Skeletal muscle satellite cell (primary cell): ENCODE data around the gene NIPAL4. TPM values are rescaled to one million over a fixed set of nuclear protein-coding genes. Genes with fewer than 3 reads are reported as not detected.
"Not testable (repeated sequence)": the region's sequence is repeated elsewhere in the genome, so short reads cannot be mapped to it uniquely, and the experiment has no call there.

Source experiments
- H3K27me3 ChIP-seq: 2 replicates; pipeline ENCODE4 v1.7.0; 2013; ENCODE audit warnings: low read length; ENCODE audit not compliant: control insufficient read depth, insufficient read depth
- H3K36me3 ChIP-seq: 2 replicates; pipeline ENCODE4 v1.7.0; 2013; ENCODE audit warnings: mild to moderate bottlenecking, control low read depth, low read length; ENCODE audit not compliant: insufficient read depth
- H3K4me1 ChIP-seq: 2 replicates; pipeline ENCODE4 v1.7.0; 2013; ENCODE audit warnings: low read length; ENCODE audit not compliant: control insufficient read depth, insufficient read depth
- H3K4me2 ChIP-seq: 2 replicates; pipeline ENCODE4 v1.7.0; 2013; ENCODE audit warnings: mild to moderate bottlenecking, low read length
- H3K4me3 ChIP-seq: 2 replicates; pipeline ENCODE4 v1.7.0; 2013; ENCODE audit warnings: low read length
- H3K9ac ChIP-seq: 2 replicates; pipeline ENCODE4 v1.7.0; 2013; ENCODE audit warnings: mild to moderate bottlenecking, low read depth, low read length, moderate library complexity
- H3K9me3 ChIP-seq: replicated peaks from 2 replicates; pipeline ENCODE4 v1.7.0; 2013; ENCODE audit warnings: mild to moderate bottlenecking, control low read depth, low read length
- total RNA-seq: library from RNA; depleted of rRNA; stranded (reverse); fragments of >200 nt; gene quantifications from 2 replicates; pipeline ENCODE4 v1.2.3, GENCODE V29; 2012; rRNA removed

The NIPAL4 gene
- 0.22 TPM in 1 of 2 replicates, not detected in the other for total RNA-seq

DNA sequence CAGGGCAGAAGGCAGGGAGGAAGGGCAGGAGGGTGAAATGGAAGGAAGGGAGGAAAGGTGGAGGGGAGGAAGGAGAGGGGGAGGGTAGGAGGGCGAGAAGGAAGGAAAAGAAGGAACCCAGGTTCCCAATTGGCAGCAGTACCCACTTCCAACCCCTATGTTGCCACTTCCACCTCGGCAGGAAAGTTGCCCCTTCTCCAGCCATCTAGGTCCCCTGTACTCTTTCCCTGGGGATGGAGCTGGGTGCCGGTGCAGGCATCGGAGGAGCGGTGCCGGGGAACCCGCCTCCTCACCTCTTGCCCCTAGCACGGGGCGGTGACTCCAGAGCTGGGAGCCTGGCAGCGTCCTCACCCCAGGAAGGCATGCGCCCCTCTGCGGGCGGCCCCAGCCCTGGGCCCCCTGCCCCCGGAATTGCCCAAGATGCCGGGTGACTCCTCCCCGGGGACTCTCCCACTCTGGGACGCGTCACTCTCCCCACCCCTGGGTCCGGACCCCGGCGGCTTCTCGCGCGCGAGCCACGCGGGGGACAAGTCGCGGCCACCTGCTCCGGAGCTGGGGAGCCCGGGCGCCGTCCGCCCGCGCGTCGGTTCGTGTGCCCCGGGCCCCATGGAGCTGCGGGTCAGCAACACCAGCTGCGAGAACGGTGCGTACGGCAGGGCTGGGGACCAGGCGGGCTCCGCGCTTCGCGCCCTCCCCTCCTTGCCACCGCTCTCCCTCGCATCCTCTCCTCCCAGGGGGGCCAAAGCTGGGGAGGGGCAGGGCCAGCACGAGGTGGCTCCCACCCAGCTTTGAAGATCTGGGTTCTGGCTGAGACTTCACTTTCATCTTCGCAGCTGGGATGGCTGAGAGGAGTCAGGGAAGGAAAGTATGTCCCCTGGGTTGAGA, at the start of gene NIPAL4:
Gene NIPAL4 (plus strand): TSS at position 499 of the 885 bp plus-strand sequence. CDS start 108 bp downstream, at position 607.
- H3K27me3 ChIP-seq = no peaks in the 10 kb centered on the region
- peak within 1 kb of the TSS; percentile 68 for H3K4me3 ChIP-seq

DNA sequence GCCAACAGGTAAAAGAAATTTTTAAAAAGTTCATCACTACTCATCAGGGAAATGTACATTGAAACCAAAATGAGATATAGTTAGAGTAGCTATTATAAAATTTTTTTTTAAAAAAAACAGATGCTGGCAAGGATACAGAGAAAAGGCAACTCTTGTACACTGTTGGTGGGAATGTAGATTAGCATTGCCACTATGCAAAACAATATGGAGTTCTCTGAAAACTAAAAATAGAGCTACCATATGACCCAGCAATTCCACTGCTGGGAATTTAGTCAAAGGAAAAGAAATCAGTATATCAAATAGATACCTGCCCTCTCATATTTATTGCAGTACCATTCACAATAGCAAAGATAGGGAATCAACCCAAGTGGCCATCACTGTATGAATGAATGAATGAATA, 44.2 kb upstream of the NIPAL4 start:
- H3K9me3 ChIP-seq = no peaks in the 10 kb centered on the region
- H3K36me3 ChIP-seq = no peaks in the 10 kb centered on the region
- H3K4me1 ChIP-seq = no peaks in the 10 kb centered on the region
- no peaks in the 10 kb centered on the region for H3K27me3 ChIP-seq
- H3K4me3 ChIP-seq = no peak overlapping the region
- no peak overlapping the region for H3K9ac ChIP-seq
- no peak overlapping the region for H3K4me2 ChIP-seq

More for the DNA sequence above, at the start of gene NIPAL4:
- peaks cover 24% of the 10 kb centered on the region for H3K4me1 ChIP-seq
- H3K9ac ChIP-seq = peak within 1 kb of the TSS; percentile 46
- H3K9me3 ChIP-seq = no peaks in the 10 kb centered on the region
- peak within 1 kb of the TSS; percentile 89 for H3K4me2 ChIP-seq
- H3K36me3 ChIP-seq = no peaks in the 10 kb centered on the region

DNA sequence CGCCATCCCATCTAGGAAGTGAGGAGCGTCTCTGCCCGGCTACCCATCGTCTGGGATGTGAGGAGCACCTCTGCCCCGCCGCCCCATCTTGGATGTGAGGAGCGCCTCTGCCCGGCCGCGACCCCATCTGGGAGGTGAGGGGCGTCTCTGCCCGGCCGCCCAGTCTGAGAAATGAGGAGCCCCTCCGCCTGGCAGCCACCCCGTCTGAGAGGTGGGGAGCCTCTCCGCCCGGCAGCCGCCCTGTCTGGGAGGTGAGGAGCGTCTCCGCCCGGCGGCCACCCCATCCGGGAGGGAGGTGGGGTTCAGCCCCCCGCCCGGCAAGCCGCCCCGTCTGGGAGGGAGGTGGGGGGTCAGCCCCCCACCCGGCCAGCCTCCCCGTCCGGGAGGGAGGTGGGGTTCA, 40.5 kb upstream of the NIPAL4 start:
- H3K4me3 ChIP-seq, H3K36me3 ChIP-seq, H3K4me2 ChIP-seq, H3K9ac ChIP-seq, H3K9me3 ChIP-seq, H3K27me3 ChIP-seq, H3K4me1 ChIP-seq: not testable (repeated sequence)

DNA sequence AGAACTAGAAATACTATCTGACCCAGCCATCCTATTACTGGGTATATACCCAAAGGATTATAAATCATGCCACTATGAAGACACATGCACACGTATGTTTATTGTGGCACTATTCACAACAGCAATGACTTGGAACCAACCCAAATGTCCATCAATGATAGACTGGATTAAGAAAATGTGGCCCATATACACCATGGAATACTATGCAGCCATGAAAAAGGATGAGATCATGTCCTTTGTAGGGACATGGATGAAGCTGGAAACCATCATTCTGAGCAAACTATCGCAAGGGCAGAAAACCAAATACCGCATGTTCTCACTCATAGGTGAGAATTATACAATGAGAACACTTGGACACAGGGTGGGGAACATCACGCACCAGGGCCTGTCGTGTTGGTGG, 30.1 kb upstream of the NIPAL4 start:
- H3K9me3 ChIP-seq, H3K4me3 ChIP-seq, H3K36me3 ChIP-seq, H3K4me2 ChIP-seq, H3K9ac ChIP-seq, H3K4me1 ChIP-seq, H3K27me3 ChIP-seq: not testable (repeated sequence)

DNA sequence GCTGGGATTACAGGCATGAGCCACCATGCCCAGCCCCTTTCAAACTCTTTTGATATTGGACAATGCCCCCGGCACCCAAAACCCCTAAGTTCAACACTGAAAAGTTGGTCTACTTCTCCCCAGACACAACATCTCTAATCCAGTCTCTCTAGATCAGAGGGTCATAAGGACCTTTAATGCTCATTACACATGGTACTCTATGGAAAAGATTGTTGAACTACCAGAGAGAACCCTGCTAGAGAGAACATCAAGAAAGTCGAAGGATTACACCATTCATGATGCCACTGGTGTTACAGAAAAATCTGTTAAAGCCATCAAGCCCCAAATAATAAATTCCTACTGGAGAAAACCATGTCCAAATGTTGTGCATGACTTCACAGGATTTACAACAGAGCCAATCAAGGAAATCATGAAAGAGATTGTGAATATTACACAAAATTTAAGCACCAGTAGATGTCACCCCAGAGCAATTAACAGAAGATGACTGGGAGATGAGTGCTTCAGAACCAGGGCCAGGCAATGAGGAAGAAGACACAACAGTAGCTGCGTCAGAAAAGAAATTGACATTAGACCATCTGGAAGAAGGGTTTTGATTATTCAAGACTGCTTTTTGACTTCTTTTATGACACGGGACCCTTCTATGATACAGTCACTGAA, 28.3 kb upstream of the NIPAL4 start:
- Histone ChIP-seq H3K36me3 (no peaks in the 10 kb centered on the region), H3K9ac (no peak overlapping the region), H3K27me3 (no peaks in the 10 kb centered on the region), H3K4me2 (no peak overlapping the region), H3K4me1 (no peaks in the 10 kb centered on the region), H3K9me3 (no peaks in the 10 kb centered on the region), H3K4me3 (no peak overlapping the region)

DNA sequence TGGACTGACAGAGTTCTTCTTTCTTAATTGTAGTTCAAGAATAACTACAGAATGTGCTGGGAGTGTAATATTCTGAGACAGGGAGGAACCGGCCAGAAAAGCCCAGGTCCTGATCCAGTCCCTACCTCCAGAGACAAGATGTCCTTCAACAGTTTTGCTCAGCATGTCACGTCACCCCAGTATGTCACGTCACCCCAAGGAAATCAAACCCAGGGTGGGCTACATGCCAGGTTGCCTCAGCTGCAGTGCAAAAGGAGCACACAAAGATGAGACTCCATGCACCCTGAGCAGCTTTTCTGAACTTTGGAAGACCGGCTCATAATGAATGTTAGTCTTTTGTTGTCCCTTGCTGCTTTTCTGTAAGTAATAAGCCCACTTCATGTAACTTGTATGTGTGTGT, 25.9 kb upstream of the NIPAL4 start:
- Histone ChIP-seq H3K9ac (no peak overlapping the region), H3K4me2 (no peak overlapping the region), H3K27me3 (no peaks in the 10 kb centered on the region), H3K9me3 (no peaks in the 10 kb centered on the region), H3K4me1 (no peaks in the 10 kb centered on the region), H3K36me3 (no peaks in the 10 kb centered on the region), H3K4me3 (no peak overlapping the region)

DNA sequence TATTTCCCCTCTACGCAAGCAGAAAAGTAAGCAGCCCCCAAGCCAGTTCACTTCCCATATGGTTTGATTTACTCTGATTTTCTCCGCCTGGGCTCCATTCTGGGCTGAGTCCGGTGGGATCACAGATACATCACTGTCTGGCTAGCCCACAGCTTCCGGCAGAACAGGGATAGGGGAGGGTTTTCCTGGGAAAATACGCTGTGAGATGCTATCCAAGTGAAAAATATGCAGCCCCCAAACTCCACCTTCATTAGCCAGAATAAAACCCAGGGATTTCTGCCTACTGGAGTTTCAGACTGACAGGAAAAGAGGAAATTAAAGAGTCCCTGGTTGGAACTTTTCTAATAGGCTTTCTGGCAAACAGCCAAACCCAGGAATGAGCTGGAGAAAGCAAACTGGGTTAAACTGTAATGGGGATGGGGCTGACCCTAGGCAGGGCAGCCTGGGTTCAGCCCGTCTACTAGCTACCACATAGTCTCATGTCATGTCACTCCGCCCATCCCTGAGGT, 16.9 kb upstream of the NIPAL4 start:
- no peak overlapping the region for H3K4me3 ChIP-seq

DNA sequence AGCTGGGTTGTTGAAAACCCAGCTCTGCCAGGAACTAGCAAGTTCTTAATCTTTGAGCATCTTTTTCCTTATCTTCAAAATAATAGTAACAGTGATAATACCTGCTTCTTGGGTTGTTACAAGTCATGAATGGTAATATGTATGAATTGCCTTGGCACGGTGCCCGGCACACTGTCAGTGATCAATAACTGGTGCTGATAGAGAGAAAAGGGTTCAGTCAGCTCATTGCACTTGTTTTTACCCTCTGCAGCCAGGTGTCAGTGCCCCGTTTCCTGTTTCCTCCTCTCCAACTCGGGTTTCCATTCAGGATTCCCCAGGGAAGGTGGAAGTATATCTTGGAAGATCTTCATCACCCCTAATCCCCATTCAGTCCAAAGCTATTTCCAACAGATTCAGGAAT, 15.8 kb upstream of the NIPAL4 start:
- H3K4me1 ChIP-seq = peaks cover under 1% of the 10 kb centered on the region
- no peaks in the 10 kb centered on the region for H3K36me3 ChIP-seq
- H3K9ac ChIP-seq = no peak overlapping the region
- H3K27me3 ChIP-seq = no peaks in the 10 kb centered on the region
- no peak overlapping the region for H3K4me3 ChIP-seq
- H3K4me2 ChIP-seq = no peak overlapping the region
- no peaks in the 10 kb centered on the region for H3K9me3 ChIP-seq

More for the DNA sequence above, 16.9 kb upstream of the NIPAL4 start:
- Histone ChIP-seq H3K36me3 (no peaks in the 10 kb centered on the region), H3K27me3 (no peaks in the 10 kb centered on the region), H3K4me2 (no peak overlapping the region), H3K9ac (no peak overlapping the region), H3K9me3 (no peaks in the 10 kb centered on the region), H3K4me1 (no peaks in the 10 kb centered on the region)

DNA sequence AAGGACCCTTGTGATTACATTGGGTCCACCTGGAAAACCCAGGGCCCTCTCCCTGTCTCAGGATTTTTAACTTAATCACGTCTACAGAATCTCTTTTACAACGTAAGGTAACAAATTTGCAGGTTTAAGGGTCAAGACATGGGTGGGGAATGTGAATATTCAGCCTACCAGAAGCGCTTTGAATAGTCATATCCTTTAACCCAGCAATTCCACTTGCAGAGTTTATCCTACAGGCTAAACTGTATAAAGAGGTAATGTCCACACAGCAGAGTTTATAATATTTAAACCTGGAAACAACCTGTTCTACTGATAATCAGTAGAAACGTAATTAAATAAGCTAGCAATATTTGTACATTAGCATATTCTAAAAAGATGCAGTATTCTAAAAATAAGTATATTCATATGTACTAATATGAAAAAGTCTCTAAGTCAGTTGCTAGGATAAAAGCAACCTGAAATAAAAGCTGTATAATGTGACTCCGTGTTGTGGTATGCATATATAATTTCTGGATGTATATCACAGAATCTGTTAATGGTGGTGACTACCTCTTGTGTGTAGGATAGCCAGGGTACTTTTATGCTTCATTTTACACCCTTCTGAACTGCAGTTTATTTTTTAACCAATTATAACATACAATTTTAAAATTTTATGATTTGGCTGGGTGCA, 14.1 kb upstream of the NIPAL4 start:
- Histone ChIP-seq H3K4me2 (no peak overlapping the region), H3K9me3 (no peaks in the 10 kb centered on the region), H3K9ac (no peak overlapping the region), H3K27me3 (no peaks in the 10 kb centered on the region), H3K4me3 (no peak overlapping the region), H3K36me3 (no peaks in the 10 kb centered on the region), H3K4me1 (peaks cover 3% of the 10 kb centered on the region)

DNA sequence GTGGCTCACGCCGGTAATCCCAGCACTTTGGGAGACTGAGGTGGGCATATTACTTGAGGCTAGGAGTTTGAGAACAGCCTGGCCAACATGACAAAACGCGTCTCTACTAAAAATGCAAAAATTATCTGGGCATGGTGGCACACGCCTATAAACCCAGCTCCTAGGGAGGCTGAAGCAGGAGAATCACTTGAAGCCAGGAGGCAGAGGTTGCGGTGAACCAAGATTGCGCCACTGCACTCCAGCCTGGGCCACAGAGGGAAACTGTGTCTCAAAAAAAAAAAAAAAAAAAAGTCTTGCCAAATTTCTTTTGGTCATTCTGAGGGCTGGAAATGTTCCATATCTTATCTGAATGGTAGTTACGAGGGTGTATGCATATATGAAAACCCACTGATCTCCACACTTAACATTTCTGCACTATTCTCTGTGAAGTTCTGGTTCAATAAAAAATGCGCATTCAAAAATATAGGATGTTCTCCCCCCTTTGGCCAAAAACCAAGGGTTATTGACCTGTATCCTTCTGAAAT, 13.5 kb upstream of the NIPAL4 start:
- Histone ChIP-seq H3K4me2 (no peak overlapping the region), H3K9me3 (no peaks in the 10 kb centered on the region), H3K4me3 (no peak overlapping the region), H3K9ac (no peak overlapping the region), H3K27me3 (no peaks in the 10 kb centered on the region), H3K36me3 (no peaks in the 10 kb centered on the region), H3K4me1 (peaks cover 3% of the 10 kb centered on the region)

DNA sequence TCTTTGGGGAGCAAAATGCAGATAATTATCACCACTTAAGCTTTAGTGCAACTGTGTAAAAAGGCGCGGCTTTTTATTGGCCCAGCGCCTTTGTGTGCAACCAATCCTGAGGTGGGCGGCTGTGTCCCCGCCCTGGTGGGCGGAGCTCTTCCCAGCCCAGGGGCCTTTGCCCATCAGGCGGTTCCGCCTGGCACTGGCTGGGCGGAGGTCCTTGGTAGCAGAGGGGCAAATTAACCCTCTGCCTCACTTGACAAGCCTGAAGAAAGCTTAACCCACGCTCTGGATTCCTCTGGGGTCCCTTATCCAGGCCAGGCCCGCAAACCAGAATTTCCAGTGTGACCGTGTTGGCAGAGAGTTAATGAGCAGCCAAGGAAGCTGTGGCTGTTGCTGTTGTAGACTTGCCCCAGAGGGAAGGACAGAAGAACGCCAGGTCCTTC, 12.8 kb upstream of the NIPAL4 start:
- Histone ChIP-seq H3K4me2 (no peak overlapping the region), H3K4me3 (no peak overlapping the region), H3K9ac (no peak overlapping the region)

More for the DNA sequence above, 12.8 kb upstream of the NIPAL4 start:
- Histone ChIP-seq H3K9me3 (no peaks in the 10 kb centered on the region), H3K36me3 (no peaks in the 10 kb centered on the region), H3K27me3 (no peaks in the 10 kb centered on the region), H3K4me1 (peaks cover 3% of the 10 kb centered on the region)
